IMR-90 (cell line): ENCODE data around the gene CCDC7. TPM values are rescaled to one million over a fixed set of nuclear protein-coding genes. Genes with fewer than 3 reads are reported as not detected.

ENCODE experiments used
- ATAC-seq: fragments of 200-7000 bp; cut with Tn5 transposase; 2 replicates; pipeline ENCODE4 v1.9.1; 2020; ENCODE audit warnings: low read depth, mild to moderate bottlenecking, moderate library complexity
- BruUV-seq: library from RNA; stranded (reverse); fragments of 400-500 nt; replicated peaks from 2 replicates; lab custom pipeline; 2021; lab: Mats Ljungman, UMichigan
- CTCF ChIA-PET: fragments of 300-600 bp; formaldehyde crosslinking; extraction: SDS; loops from one replicate; lab custom pipeline; 2021; ENCODE audit warnings: antibody characterized with exemption; lab: Yijun Ruan, JAX
- POLR2A ChIA-PET: fragments of 300-600 bp; sonication (Branson Sonifier 250); formaldehyde crosslinking; loops from one replicate; lab custom pipeline; 2022; ENCODE audit warnings: antibody characterized with exemption; ENCODE audit not compliant: unreplicated experiment; lab: Charles Lee
- DNase-seq: peaks from one replicate; pipeline ENCODE4 v3.0.0; 2013
- H2AFZ ChIP-seq: replicated peaks from 2 replicates; pipeline ENCODE3; 2013; ENCODE audit warnings: low read length, mild to moderate bottlenecking; ENCODE audit not compliant: poor library complexity
- H2AK5ac ChIP-seq: 2 replicates; pipeline ENCODE4 v1.6.1; 2013; ENCODE audit warnings: low read depth, low read length, inconsistent platforms
- H2AK9ac ChIP-seq: replicated peaks from 2 replicates; pipeline ENCODE3; 2013; ENCODE audit warnings: mild to moderate bottlenecking, low read depth, low read length, moderate library complexity; ENCODE audit not compliant: poor library complexity
- H2BK120ac ChIP-seq: 2 replicates; pipeline ENCODE4 v1.6.1; 2013; ENCODE audit warnings: low read depth, low read length, inconsistent platforms
- H2BK15ac ChIP-seq: 3 replicates; pipeline ENCODE4 v1.6.1; 2013; ENCODE audit warnings: low read depth, low read length, inconsistent platforms
- H2BK20ac ChIP-seq: 2 replicates; pipeline ENCODE4 v1.6.1; 2013; ENCODE audit warnings: low read depth, mild to moderate bottlenecking, inconsistent platforms, low read length, moderate library complexity
- H2BK5ac ChIP-seq: 2 replicates; pipeline ENCODE4 v1.6.1; 2013; ENCODE audit warnings: mild to moderate bottlenecking, low read depth, low read length, inconsistent platforms; ENCODE audit not compliant: poor library complexity, severe bottlenecking
- H3K14ac ChIP-seq: replicated peaks from 2 replicates; pipeline ENCODE4 v1.6.1; 2013; ENCODE audit warnings: low read depth, low read length, inconsistent platforms
- H3K18ac ChIP-seq: 2 replicates; pipeline ENCODE4 v1.6.1; 2013; ENCODE audit warnings: low read depth, low read length, control low read depth
- H3K23ac ChIP-seq: 2 replicates; pipeline ENCODE4 v1.6.1; 2013; ENCODE audit warnings: low read depth, low read length, inconsistent platforms
- H3K27ac ChIP-seq: 2 replicates; pipeline ENCODE4 v1.5.1; 2013; ENCODE audit warnings: mild to moderate bottlenecking, control low read depth, low read length; ENCODE audit not compliant: insufficient read depth
- H3K27me3 ChIP-seq: 2 replicates; pipeline ENCODE4 v1.6.1; 2013; ENCODE audit warnings: low read length; ENCODE audit not compliant: control insufficient read depth, insufficient read depth
- H3K36me3 ChIP-seq: 2 replicates; pipeline ENCODE4 v1.6.1; 2013; ENCODE audit warnings: low read length, mixed read lengths; ENCODE audit not compliant: control insufficient read depth, insufficient read depth
- H3K4ac ChIP-seq: 2 replicates; pipeline ENCODE4 v1.6.1; 2013; ENCODE audit warnings: low read depth, low read length, inconsistent platforms
- H3K4me1 ChIP-seq: 2 replicates; pipeline ENCODE4 v1.6.1; 2013; ENCODE audit warnings: low read length, mixed read lengths; ENCODE audit not compliant: control insufficient read depth, insufficient read depth
- H3K4me2 ChIP-seq: 2 replicates; pipeline ENCODE4 v1.6.1; 2013; ENCODE audit warnings: low read depth, mild to moderate bottlenecking, control low read depth, low read length, moderate library complexity
- H3K4me3 ChIP-seq: 2 replicates; pipeline ENCODE4 v1.5.1; 2013; ENCODE audit warnings: low read depth, mild to moderate bottlenecking, control low read depth, low read length, moderate library complexity; ENCODE audit not compliant: insufficient read depth
- H3K56ac ChIP-seq: 2 replicates; pipeline ENCODE4 v1.6.1; 2013; ENCODE audit warnings: low read length, inconsistent platforms; ENCODE audit not compliant: insufficient read depth; ENCODE audit errors: extremely low read depth
- H3K79me1 ChIP-seq, 2 experiments: 2 replicates each; pipeline ENCODE4 v1.6.1; 2013; ENCODE audit warnings: low read length in 2 of 2, inconsistent platforms in 1 of 2, low read depth in 1 of 2
- H3K9ac ChIP-seq: 2 replicates; pipeline ENCODE4 v1.6.1; 2013; ENCODE audit warnings: low read depth, low read length, control low read depth
- H3K9me1 ChIP-seq: 2 replicates; pipeline ENCODE4 v1.6.1; 2013; ENCODE audit warnings: low read length, inconsistent platforms; ENCODE audit not compliant: insufficient read depth
- H3K9me3 ChIP-seq: 2 replicates; pipeline ENCODE4 v1.6.1; 2013; ENCODE audit warnings: low read length; ENCODE audit not compliant: control insufficient read depth, insufficient read depth
- H4K20me1 ChIP-seq: 2 replicates; pipeline ENCODE4 v1.6.1; 2013; ENCODE audit warnings: low read length, inconsistent platforms; ENCODE audit not compliant: insufficient read depth
- H4K5ac ChIP-seq: 2 replicates; pipeline ENCODE4 v1.6.1; 2013; ENCODE audit warnings: mild to moderate bottlenecking, low read depth, low read length, control low read depth
- H4K8ac ChIP-seq, 2 experiments: 2 replicates each; pipeline ENCODE4 v1.6.1; 2013; ENCODE audit warnings: low read depth in 2 of 2, low read length in 2 of 2, control low read depth in 1 of 2, inconsistent platforms in 1 of 2
- H4K91ac ChIP-seq: 2 replicates; pipeline ENCODE4 v1.6.1; 2013; ENCODE audit warnings: low read depth, low read length, inconsistent platforms; ENCODE audit not compliant: insufficient read depth
- MAZ ChIP-seq: IDR thresholded peaks from 2 replicates; pipeline ENCODE4 v1.6.1; 2012; ENCODE audit warnings: low read depth, mild to moderate bottlenecking, low read length, improper control_type of control experiment, moderate library complexity, borderline replicate concordance
- MXI1 ChIP-seq: IDR thresholded peaks from 2 replicates; pipeline ENCODE4 v1.6.1; 2012; ENCODE audit warnings: low read depth, mild to moderate bottlenecking, low read length, moderate library complexity, borderline replicate concordance
- RCOR1 ChIP-seq: IDR thresholded peaks from 2 replicates; pipeline ENCODE4 v1.6.1; 2012; ENCODE audit warnings: mild to moderate bottlenecking, low read length, improper control_type of control experiment; ENCODE audit not compliant: insufficient replicate concordance
- RFX5 ChIP-seq: IDR thresholded peaks from 2 replicates; pipeline ENCODE4 v1.8.0; 2012; ENCODE audit warnings: low read depth, mild to moderate bottlenecking, low read length, moderate library complexity
- SMC3 ChIP-seq: fragments of 150-350 bp; IDR thresholded peaks from 2 replicates; pipeline ENCODE4 v1.6.1; 2016; ENCODE audit warnings: low read depth, mild to moderate bottlenecking, antibody characterized with exemption, low read length, moderate library complexity
- WGBS, 2 experiments: methylation state at CpG; one replicate each; pipeline versions ENCODE4 v1.1.5 to v1.1.7; 2013; ENCODE audit warnings: missing lambda C conversion rate in 2 of 2; ENCODE audit not compliant: insufficient read length in 1 of 2; ENCODE audit errors: extremely low coverage in 2 of 2; 5-methylcytosine and 5-hydroxymethylcytosine counted together
- dilution Hi-C: fragments of 300-500 bp; cut with HindIII; formaldehyde crosslinking; loops from one replicate; pipeline ENCODE4 v1.14.3; 2018; ENCODE audit warnings: low sequenced_read_pairs; ENCODE audit not compliant: unreplicated experiment
- in situ Hi-C: fragments of 300-500 bp; cut with MboI; formaldehyde crosslinking; loops from 3 replicates; pipeline ENCODE4 v1.14.3; 2019; ENCODE audit warnings: low sequenced_read_pairs, inconsistent platforms, mixed read lengths
- intact Hi-C: fragments of 100-400 bp; cut with micrococcal nuclease; formaldehyde crosslinking; loops from 2 replicates; pipeline ENCODE4 v1.10.0; 2022
- polyA plus RNA-seq, 3 experiments: library from polyadenylated mRNA; depleted of rRNA; stranded (reverse); fragments of >200 nt; gene quantifications; 2 replicates each; pipeline ENCODE4 v1.2.3, GENCODE V29; 2012; ENCODE audit warnings: low replicate concordance in 1 of 3
- total RNA-seq: library from RNA; depleted of rRNA; stranded (reverse); fragments of >200 nt; gene quantifications from 2 replicates; pipeline ENCODE4 v1.2.3, GENCODE V29; 2012
- TF ChIP-seq, protein P1 (sequence below): conservative IDR thresholded peaks from 2 replicates; pipeline ENCODE4 v1.5.1; 2012; ENCODE audit warnings: mild to moderate bottlenecking, low read depth, low read length, improper control_type of control experiment
- TF ChIP-seq, protein P2 (sequence below): fragments of 150-350 bp; IDR thresholded peaks from 2 replicates; pipeline ENCODE4 v1.6.1; 2017; ENCODE audit warnings: mild to moderate bottlenecking, antibody characterized with exemption, low read length, low read depth

The CCDC7 gene
- total and polyA plus RNA-seq, 2 of the 4 experiments (the other 2 are of a cell fraction): 0.74 to 4.3 TPM

DNA sequence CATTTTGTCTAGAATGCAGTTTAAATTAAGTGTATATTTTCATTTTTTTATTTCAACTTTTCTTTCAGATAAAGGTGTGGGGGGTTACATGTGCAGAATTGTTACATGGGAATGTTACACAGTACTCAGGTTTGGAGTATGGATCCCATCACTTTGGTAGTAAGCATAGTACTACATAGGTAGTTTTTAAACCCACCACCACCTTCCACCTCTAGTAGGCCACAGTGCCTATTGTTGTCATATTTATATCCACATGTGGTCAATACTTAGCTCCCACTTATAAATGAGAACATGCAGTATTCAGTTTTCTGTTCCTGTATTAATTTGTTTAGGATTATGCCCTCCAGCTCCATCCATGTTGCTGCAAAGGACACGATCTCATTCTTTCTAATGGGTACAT is 200.6 kb downstream of the CCDC7 start:
- H3K18ac ChIP-seq: no peak overlapping the region
- no peak overlapping the region for H3K4ac ChIP-seq
- POLR2A ChIA-PET: no interaction called here
- H3K9me1 ChIP-seq: no peaks in the 10 kb centered on the region
- ATAC-seq (no peak), DNase-seq (no peak)
- no peak overlapping the region for H3K4me3 ChIP-seq
- intact Hi-C loops: no loop called here
- no peak overlapping the region for H2BK15ac ChIP-seq
- H3K36me3 ChIP-seq: no peaks in the 10 kb centered on the region
- H2AK9ac ChIP-seq: no peak overlapping the region
- WGBS, 2 experiments: no CpG with 5 or more reads among the region's 1 CpG
- H2BK120ac ChIP-seq: no peak overlapping the region
- H2BK5ac ChIP-seq: no peak overlapping the region
- dilution Hi-C loops: no loop called here
- no peak overlapping the region for H4K8ac ChIP-seq
- no TSS peak for BruUV-seq
- CTCF ChIA-PET: no interaction called here
- no peak overlapping the region for H2BK20ac ChIP-seq
- no peak overlapping the region for H2AK5ac ChIP-seq
- H3K9ac ChIP-seq: no peak overlapping the region
- no peaks in the 10 kb centered on the region for H3K4me1 ChIP-seq
- H3K27ac ChIP-seq: no peak overlapping the region
- H3K23ac ChIP-seq: no peak overlapping the region
- no peak overlapping the region for H3K14ac ChIP-seq
- no peak overlapping the region for H2AFZ ChIP-seq
- in situ Hi-C loops: no loop called here
- H4K20me1 ChIP-seq: no peaks in the 10 kb centered on the region
- no peak overlapping the region for H4K5ac ChIP-seq
- H3K4me2 ChIP-seq: no peak overlapping the region
- H3K79me1 ChIP-seq: no peaks in the 10 kb centered on the region
- H3K9me3 ChIP-seq: no peaks in the 10 kb centered on the region; the same call in 1 of the 2 replicates
- peaks cover 3% of the 10 kb centered on the region for H3K27me3 ChIP-seq
- TF ChIP-seq RCOR1: no peak
- TF ChIP-seq SMC3: no peak
- TF ChIP-seq, protein P1, sequence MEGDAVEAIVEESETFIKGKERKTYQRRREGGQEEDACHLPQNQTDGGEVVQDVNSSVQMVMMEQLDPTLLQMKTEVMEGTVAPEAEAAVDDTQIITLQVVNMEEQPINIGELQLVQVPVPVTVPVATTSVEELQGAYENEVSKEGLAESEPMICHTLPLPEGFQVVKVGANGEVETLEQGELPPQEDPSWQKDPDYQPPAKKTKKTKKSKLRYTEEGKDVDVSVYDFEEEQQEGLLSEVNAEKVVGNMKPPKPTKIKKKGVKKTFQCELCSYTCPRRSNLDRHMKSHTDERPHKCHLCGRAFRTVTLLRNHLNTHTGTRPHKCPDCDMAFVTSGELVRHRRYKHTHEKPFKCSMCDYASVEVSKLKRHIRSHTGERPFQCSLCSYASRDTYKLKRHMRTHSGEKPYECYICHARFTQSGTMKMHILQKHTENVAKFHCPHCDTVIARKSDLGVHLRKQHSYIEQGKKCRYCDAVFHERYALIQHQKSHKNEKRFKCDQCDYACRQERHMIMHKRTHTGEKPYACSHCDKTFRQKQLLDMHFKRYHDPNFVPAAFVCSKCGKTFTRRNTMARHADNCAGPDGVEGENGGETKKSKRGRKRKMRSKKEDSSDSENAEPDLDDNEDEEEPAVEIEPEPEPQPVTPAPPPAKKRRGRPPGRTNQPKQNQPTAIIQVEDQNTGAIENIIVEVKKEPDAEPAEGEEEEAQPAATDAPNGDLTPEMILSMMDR: no peak
- TF ChIP-seq MXI1: no peak
- TF ChIP-seq MAZ: no peak
- TF ChIP-seq, protein P2, sequence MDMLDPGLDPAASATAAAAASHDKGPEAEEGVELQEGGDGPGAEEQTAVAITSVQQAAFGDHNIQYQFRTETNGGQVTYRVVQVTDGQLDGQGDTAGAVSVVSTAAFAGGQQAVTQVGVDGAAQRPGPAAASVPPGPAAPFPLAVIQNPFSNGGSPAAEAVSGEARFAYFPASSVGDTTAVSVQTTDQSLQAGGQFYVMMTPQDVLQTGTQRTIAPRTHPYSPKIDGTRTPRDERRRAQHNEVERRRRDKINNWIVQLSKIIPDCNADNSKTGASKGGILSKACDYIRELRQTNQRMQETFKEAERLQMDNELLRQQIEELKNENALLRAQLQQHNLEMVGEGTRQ: no peak
- TF ChIP-seq RFX5: no peak
- H3K56ac ChIP-seq: no peak overlapping the region
- no peak overlapping the region for H4K91ac ChIP-seq
